ENCODE data around the gene CD38.
"Not testable (repeated sequence)": the region's sequence is repeated elsewhere in the genome, so short reads cannot be mapped to it uniquely, and the experiment has no call there.

Gene CD38

GRCh38 chr4:15762460-15762859 is 15.7 kb upstream of the CD38 start:
- not testable (repeated sequence) for DNase-seq (ENCODE audit: low read depth in 2 of 2)

- no peak for DNase-seq (ENCODE audit: low read depth in 2 of 2)
Measured at GRCh38 chr4:15765391-15765790, 12.7 kb upstream of the CD38 start.

GRCh38 chr4:15765910-15766697 is 12.0 kb upstream of the CD38 start:
- no peak for DNase-seq (ENCODE audit: low read depth in 2 of 2)

- DNase-seq (ENCODE audit: low read depth in 2 of 2) = no peak
Measured at GRCh38 chr4:15766821-15767220, 11.3 kb upstream of the CD38 start.

- DNase-seq (ENCODE audit: low read depth in 2 of 2) = no peak
Measured at GRCh38 chr4:15769202-15769601, 8.9 kb upstream of the CD38 start.

GRCh38 chr4:15771216-15772058 is 6.7 kb upstream of the CD38 start:
- DNase-seq (ENCODE audit: low read depth in 2 of 2) = no peak

GRCh38 chr4:15774020-15774420 is 4.1 kb upstream of the CD38 start:
- DNase-seq (ENCODE audit: low read depth in 2 of 2) = no peak

GRCh38 chr4:15776871-15777648 is 1.1 kb upstream of the CD38 start:
- DNase-seq (ENCODE audit: low read depth in 2 of 2) = no peak

- no peak for DNase-seq (ENCODE audit: low read depth in 2 of 2)
Measured at GRCh38 chr4:15777697-15778288, 335 bp upstream of the CD38 start.

- DNase-seq (ENCODE audit: low read depth in 2 of 2) = no peak
Measured at GRCh38 chr4:15779306-15779705, 1.2 kb downstream of the CD38 start.

- no peak for DNase-seq (ENCODE audit: low read depth in 2 of 2)
Measured at GRCh38 chr4:15779809-15780208, 1.7 kb downstream of the CD38 start.

- DNase-seq (ENCODE audit: low read depth in 2 of 2) = no peak
Measured at GRCh38 chr4:15781427-15782095, 3.4 kb downstream of the CD38 start.

GRCh38 chr4:15783676-15784075 is 5.5 kb downstream of the CD38 start:
- no peak for DNase-seq (ENCODE audit: low read depth in 2 of 2)

- no peak for DNase-seq (ENCODE audit: low read depth in 2 of 2)
Measured at GRCh38 chr4:15784959-15785634, 7.0 kb downstream of the CD38 start.

- DNase-seq (ENCODE audit: low read depth in 2 of 2) = no peak
Measured at GRCh38 chr4:15786743-15787142, 8.6 kb downstream of the CD38 start.

- DNase-seq (ENCODE audit: low read depth in 2 of 2) = no peak
Measured at GRCh38 chr4:15792974-15793373, 14.8 kb downstream of the CD38 start.

- no peak for DNase-seq (ENCODE audit: low read depth in 2 of 2)
Measured at GRCh38 chr4:15793506-15794363, 15.6 kb downstream of the CD38 start.

GRCh38 chr4:15794426-15794825 is 16.3 kb downstream of the CD38 start:
- DNase-seq (ENCODE audit: low read depth in 2 of 2) = no peak

- DNase-seq (ENCODE audit: low read depth in 2 of 2) = no peak
Measured at GRCh38 chr4:15794905-15795304, 16.8 kb downstream of the CD38 start.

- no peak for DNase-seq (ENCODE audit: low read depth in 2 of 2)
Measured at GRCh38 chr4:15797320-15797719, 19.2 kb downstream of the CD38 start.
